HPDE6-E6E7 (cell line): Measurements from ENCODE around the gene HOXC9.

ENCODE experiments used
- DNase-seq: peaks from one replicate; pipeline ENCODE4 v3.0.0; 2011; ENCODE audit warnings: missing footprints; ENCODE audit errors: extremely low spot score

The HOXC9 gene

GRCh38 chr12:54002278-54002914, 2.4 kb downstream of the HOXC9 start:
- DNase-seq, result no peak

- no peak for DNase-seq
These were observed 3.0 kb downstream of the HOXC9 start for GRCh38 chr12:54002915-54003389.

GRCh38 chr12:54003625-54004024, 3.7 kb downstream of the HOXC9 start:
- no peak for DNase-seq

- no peak for DNase-seq
These were observed 4.3 kb downstream of the HOXC9 start for GRCh38 chr12:54004063-54004840.

GRCh38 chr12:54004841-54005530, 5.0 kb downstream of the HOXC9 start:
- no peak for DNase-seq

- no peak for DNase-seq
These were observed 5.5 kb downstream of the HOXC9 start for GRCh38 chr12:54005531-54005852.

GRCh38 chr12:54005853-54006558, 6.0 kb downstream of the HOXC9 start:
- peak; percentile 70 for DNase-seq

- no peak for DNase-seq
These were observed 6.7 kb downstream of the HOXC9 start for GRCh38 chr12:54006559-54007220.

GRCh38 chr12:54007538-54008259, 7.7 kb downstream of the HOXC9 start:
- no peak for DNase-seq

GRCh38 chr12:54008260-54008552, 8.2 kb downstream of the HOXC9 start:
- no peak for DNase-seq

GRCh38 chr12:54009171-54010052, 9.5 kb downstream of the HOXC9 start:
- DNase-seq, result no peak

- DNase-seq, result no peak
These were observed 10.4 kb downstream of the HOXC9 start for GRCh38 chr12:54010053-54010971.

- no peak for DNase-seq
These were observed 11.2 kb downstream of the HOXC9 start for GRCh38 chr12:54010972-54011664.

GRCh38 chr12:54011665-54012532, 11.9 kb downstream of the HOXC9 start:
- no peak for DNase-seq

GRCh38 chr12:54012631-54013409, 12.9 kb downstream of the HOXC9 start:
- DNase-seq, result no peak

- no peak for DNase-seq
These were observed 14.5 kb downstream of the HOXC9 start for GRCh38 chr12:54014377-54015017.
